Uterus (tissue), 4 donors: ENCODE measurements around the gene SPTLC3. TPM values are rescaled to one million over a fixed set of nuclear protein-coding genes. Genes with fewer than 3 reads are reported as not detected.

Source experiments
- DNase-seq, 2 donors: peaks; one replicate each; pipeline ENCODE4 v3.0.0-alpha.2; 2019 to 2020
- H3K27ac ChIP-seq, 2 donors: fragments of 200-600 bp; sonication (generic); 1 replicate in 1 of 2; 2 replicates in 1 of 2; pipeline ENCODE4 v1.5.1; 2016 to 2018
- H3K27me3 ChIP-seq, 2 donors: fragments of 200-600 bp; sonication (generic); one replicate each; pipeline ENCODE4 v1.5.1; 2018 to 2019; ENCODE audit warnings: control low read depth in 1 of 2
- H3K36me3 ChIP-seq, 2 donors: fragments of 200-600 bp; sonication (generic); one replicate each; pipeline ENCODE4 v1.5.1; 2019; ENCODE audit warnings: control low read depth in 1 of 2
- H3K4me1 ChIP-seq, 2 donors: fragments of 200-600 bp; sonication (generic); one replicate each; pipeline ENCODE4 v1.5.1; 2018 to 2019; ENCODE audit warnings: control low read depth in 1 of 2
- H3K4me3 ChIP-seq, 2 donors: fragments of 200-600 bp; sonication (generic); 1 replicate in 1 of 2; 2 replicates in 1 of 2; pipeline ENCODE4 v1.5.1; 2018 to 2019; ENCODE audit warnings: mild to moderate bottlenecking in 1 of 2
- H3K9me3 ChIP-seq, 2 donors: fragments of 200-600 bp; sonication (generic); one replicate each; pipeline ENCODE4 v1.5.1; 2019; ENCODE audit warnings: control low read depth in 1 of 2
- CTCF ChIP-seq, 4 experiments: fragments of 200-600 bp in 2 of 4; fragments of 450-650 bp in 2 of 4; sonication (generic) in 2 of 4; IDR thresholded peaks; one replicate each; pipeline ENCODE4 v1.5.1; 2016 to 2019; ENCODE audit warnings: antibody characterized with exemption in 4 of 4, mild to moderate bottlenecking in 2 of 4, moderate library complexity in 1 of 4
- POLR2A ChIP-seq, 2 donors: fragments of 450-650 bp; IDR thresholded peaks; one replicate each; pipeline ENCODE4 v1.6.1; 2016; ENCODE audit warnings: antibody characterized with exemption in 2 of 2, mild to moderate bottlenecking in 1 of 2, moderate library complexity in 1 of 2
- intact Hi-C: fragments of 100-400 bp; cut with DNase I; formaldehyde crosslinking; loops from one replicate; pipeline ENCODE4 v1.15.1; 2023; ENCODE audit warnings: low total_unique reads
- total RNA-seq, 4 donors: library from RNA; depleted of rRNA in 3 of 4; stranded (reverse); fragments of >200 nt in 3 of 4; gene quantifications; one replicate each; pipeline versions ENCODE4 v1.1.0 to v1.2.4, GENCODE V29; 2014 to 2023
- donor health status: DM: yes; HTN: yes; CAD: no.

The SPTLC3 gene
- total RNA-seq, 4 donors from 2014 or later = 0.51 to 23.9 (median 4.5) TPM

- H3K9me3 ChIP-seq = no peaks in the 10 kb centered on the region
- H3K27me3 ChIP-seq = no peaks in the 10 kb centered on the region
- H3K27ac ChIP-seq = peak overlapping the region; percentile 27 to 46
- no peaks in the 10 kb centered on the region for H3K4me1 ChIP-seq
- no peak for DNase-seq
- H3K36me3 ChIP-seq = no peaks in the 10 kb centered on the region
- H3K4me3 ChIP-seq = no peak overlapping the region
- intact Hi-C loops = no loop called here
- TF ChIP-seq POLR2A (IDR thresholded peaks at IDR 0.05) = no peak
- TF ChIP-seq CTCF (IDR thresholded peaks at IDR 0.05) = no peak
These were observed 138.5 kb downstream of the SPTLC3 start for GRCh38 chr20:13147071-13147963.

GRCh38 chr20:13147971-13148370 is 139.2 kb downstream of the SPTLC3 start:
- H3K36me3 ChIP-seq = no peaks in the 10 kb centered on the region
- no peaks in the 10 kb centered on the region for H3K9me3 ChIP-seq
- DNase-seq = no peak
- intact Hi-C loops = no loop called here
- H3K27me3 ChIP-seq = no peaks in the 10 kb centered on the region
- H3K4me3 ChIP-seq = no peak overlapping the region
- no peaks in the 10 kb centered on the region for H3K4me1 ChIP-seq
- H3K27ac ChIP-seq = peak overlapping the region in 1 of 2 donors; percentile 46
- TF ChIP-seq CTCF (IDR thresholded peaks at IDR 0.05) (no peak), POLR2A (IDR thresholded peaks at IDR 0.05) (no peak)

- Histone ChIP-seq H3K4me1 (no peaks in the 10 kb centered on the region), H3K9me3 (no peaks in the 10 kb centered on the region)
- no peak for TF ChIP-seq POLR2A (IDR thresholded peaks at IDR 0.05)
- TF ChIP-seq CTCF (IDR thresholded peaks at IDR 0.05) = no peak
These were observed 139.6 kb downstream of the SPTLC3 start for GRCh38 chr20:13148402-13148801.

GRCh38 chr20:13148961-13149360 is 140.2 kb downstream of the SPTLC3 start:
- no peak for DNase-seq
- H3K27me3 ChIP-seq = no peaks in the 10 kb centered on the region
- H3K9me3 ChIP-seq = no peaks in the 10 kb centered on the region
- TF ChIP-seq CTCF (IDR thresholded peaks at IDR 0.05) (no peak), POLR2A (IDR thresholded peaks at IDR 0.05) (no peak)
- intact Hi-C loops = no loop called here
- H3K4me3 ChIP-seq = no peak overlapping the region
- H3K27ac ChIP-seq = no peak overlapping the region
- H3K36me3 ChIP-seq = no peaks in the 10 kb centered on the region
- H3K4me1 ChIP-seq = no peaks in the 10 kb centered on the region

More at GRCh38 chr20:13148402-13148801, 139.6 kb downstream of the SPTLC3 start:
- no peak overlapping the region for H3K27ac ChIP-seq
- H3K36me3 ChIP-seq = no peaks in the 10 kb centered on the region
- DNase-seq = no peak
- intact Hi-C loops = no loop called here
- H3K27me3 ChIP-seq = no peaks in the 10 kb centered on the region
- H3K4me3 ChIP-seq = no peak overlapping the region

GRCh38 chr20:13149371-13150105 is 140.8 kb downstream of the SPTLC3 start:
- H3K27me3 ChIP-seq = no peaks in the 10 kb centered on the region
- no peak overlapping the region for H3K27ac ChIP-seq
- no peak for TF ChIP-seq POLR2A (IDR thresholded peaks at IDR 0.05)
- TF ChIP-seq CTCF (IDR thresholded peaks at IDR 0.05) = no peak
- DNase-seq = no peak
- H3K36me3 ChIP-seq = no peaks in the 10 kb centered on the region
- no peaks in the 10 kb centered on the region for H3K9me3 ChIP-seq
- intact Hi-C loops = no loop called here
- no peak overlapping the region for H3K4me3 ChIP-seq
- no peaks in the 10 kb centered on the region for H3K4me1 ChIP-seq
